AG04449 (cell line): ENCODE results near the gene TMEM135.

Source experiments
- CTCF ChIA-PET: fragments of 350-600 bp; formaldehyde crosslinking; extraction: SDS; loops from one replicate; lab custom pipeline; 2021; ENCODE audit warnings: antibody characterized with exemption; lab: Yijun Ruan, JAX
- POLR2A ChIA-PET: fragments of 400-600, 350-600 bp; formaldehyde crosslinking; extraction: SDS; loops from one replicate; lab custom pipeline; 2020; ENCODE audit warnings: antibody characterized with exemption, inconsistent platforms; lab: Yijun Ruan, JAX
- DNase-seq: peaks from one replicate; pipeline ENCODE4 v3.0.0-alpha.2; 2010; ENCODE audit warnings: low read depth, low spot score
- H3K4me3 ChIP-seq: 2 replicates; pipeline ENCODE4 v1.5.1; 2011; ENCODE audit warnings: low read depth, mild to moderate bottlenecking, control low read depth, low read length
- CTCF ChIP-seq: IDR thresholded peaks from one replicate; pipeline ENCODE4 v1.5.1; 2011; ENCODE audit warnings: mild to moderate bottlenecking, moderate library complexity, low read length, control low read depth, inconsistent platforms; ENCODE audit not compliant: insufficient read depth; ENCODE audit errors: missing control alignments

Gene TMEM135

GRCh38 chr11:87081358-87081757, 43.6 kb downstream of the TMEM135 start:
- no peak overlapping the region for H3K4me3 ChIP-seq
- no peak for DNase-seq
- ChIA-PET POLR2A (no interaction called here), CTCF (interaction anchor here (1.1 to 2.0 kb wide), 4 partner anchors 11 to 208 kb away, joined by 3 to 12 read pairs (median 4); no protein-coding TSS in a partner anchor)
- TF ChIP-seq CTCF, result no peak

GRCh38 chr11:87082590-87082989, 44.9 kb downstream of the TMEM135 start:
- no peak for TF ChIP-seq CTCF
- ChIA-PET POLR2A (no interaction called here), CTCF (interaction anchor here (1.1 to 2.0 kb wide), 4 partner anchors 12 to 206 kb away, joined by 3 to 12 read pairs (median 4); no protein-coding TSS in a partner anchor)
- no peak for DNase-seq
- H3K4me3 ChIP-seq, result no peak overlapping the region

- H3K4me3 ChIP-seq, result no peak overlapping the region
- POLR2A ChIA-PET, result no interaction called here
- CTCF ChIA-PET, result interaction anchor here (1.7 to 2.0 kb wide), 2 partner anchors 15 to 143 kb away, joined by 4 to 12 read pairs; no protein-coding TSS in a partner anchor
- DNase-seq, result no peak
- TF ChIP-seq CTCF, result no peak
Measured at GRCh38 chr11:87083029-87083428, 45.3 kb downstream of the TMEM135 start.

GRCh38 chr11:87092159-87092558, 54.4 kb downstream of the TMEM135 start:
- no peak for TF ChIP-seq CTCF
- POLR2A ChIA-PET, result no interaction called here
- CTCF ChIA-PET, result interaction anchor here (1.7 kb wide), 1 partner anchor 19 kb away, joined by 5 read pairs; no protein-coding TSS in a partner anchor
- DNase-seq, result no peak
- no peak overlapping the region for H3K4me3 ChIP-seq

- CTCF ChIA-PET, result interaction anchor here (1.7 kb wide), 1 partner anchor 18 kb away, joined by 5 read pairs; no protein-coding TSS in a partner anchor
- no peak for TF ChIP-seq CTCF
- no peak overlapping the region for H3K4me3 ChIP-seq
- POLR2A ChIA-PET, result no interaction called here
- no peak for DNase-seq
Measured at GRCh38 chr11:87092567-87092966, 54.8 kb downstream of the TMEM135 start.

GRCh38 chr11:87097582-87097981, 59.8 kb downstream of the TMEM135 start:
- TF ChIP-seq CTCF, result peak; percentile 66
- no peak for DNase-seq
- POLR2A ChIA-PET, result no interaction called here
- CTCF ChIA-PET, result interaction anchor here (0.7 to 2.1 kb wide), 22 partner anchors 9 to 192 kb away, joined by 3 to 21 read pairs (median 4); no protein-coding TSS in a partner anchor
- H3K4me3 ChIP-seq, result no peak overlapping the region
